Activated naive CD8-positive, alpha-beta T cell treated with anti-CD3 and anti-CD28 coated beads for 36 hours (primary cell): ENCODE results near the gene MROH9. TPM values are rescaled to one million over a fixed set of nuclear protein-coding genes. Genes with fewer than 3 reads are reported as not detected.

Experiments used
- DNase-seq: peaks from one replicate; pipeline ENCODE4 v3.0.0; 2021
- H3K27ac Mint-ChIP-seq: one replicate; pipeline ENCODE4 v1.8.0; 2022; ENCODE audit warnings: mild to moderate bottlenecking, moderate library complexity, mixed read lengths
- H3K27me3 Mint-ChIP-seq: one replicate; pipeline ENCODE4 v1.8.0; 2022; ENCODE audit warnings: mild to moderate bottlenecking, mixed read lengths
- H3K36me3 Mint-ChIP-seq: one replicate; pipeline ENCODE4 v1.8.0; 2021; ENCODE audit warnings: mild to moderate bottlenecking, mixed read lengths
- H3K4me1 Mint-ChIP-seq: one replicate; pipeline ENCODE4 v1.8.0; 2021; ENCODE audit warnings: mixed read lengths
- H3K4me3 Mint-ChIP-seq: one replicate; pipeline ENCODE4 v1.8.0; 2022; ENCODE audit warnings: mild to moderate bottlenecking, moderate library complexity, mixed read lengths
- H3K9me3 Mint-ChIP-seq: one replicate; pipeline ENCODE4 v1.8.0; 2022; ENCODE audit warnings: mixed read lengths
- total RNA-seq, 2 experiments: library from RNA; stranded (reverse); gene quantifications; one replicate each; pipeline ENCODE4 v1.2.3, GENCODE V29; 2021

MROH9 gene
- total RNA-seq, 2 experiments from 2014 or later: not detected

GRCh38 chr1:171084870-171085269 lies 149.5 kb downstream of the MROH9 start:
- Mint-ChIP-seq H3K4me3 (no peak overlapping the region), H3K9me3 (no peaks in the 10 kb centered on the region), H3K36me3 (no peaks in the 10 kb centered on the region), H3K27ac (no peak overlapping the region), H3K4me1 (no peaks in the 10 kb centered on the region), H3K27me3 (no peaks in the 10 kb centered on the region)
- no peak for DNase-seq

- Mint-ChIP-seq H3K27me3 (no peaks in the 10 kb centered on the region), H3K9me3 (no peaks in the 10 kb centered on the region), H3K4me1 (no peaks in the 10 kb centered on the region), H3K36me3 (no peaks in the 10 kb centered on the region), H3K4me3 (no peak overlapping the region), H3K27ac (no peak overlapping the region)
- no peak for DNase-seq
Measured at GRCh38 chr1:171087896-171088295, 152.6 kb downstream of the MROH9 start.

- Mint-ChIP-seq H3K27me3 (no peaks in the 10 kb centered on the region), H3K9me3 (no peaks in the 10 kb centered on the region), H3K27ac (no peak within 1 kb of the TSS), H3K4me3 (no peak within 1 kb of the TSS), H3K4me1 (no peaks in the 10 kb centered on the region), H3K36me3 (no peaks in the 10 kb centered on the region)
- DNase-seq: no peak
Measured at GRCh38 chr1:171090604-171091003, 155.3 kb downstream of the MROH9 start, which contains the start of gene FMO3. TSS of gene FMO3 (plus strand) at chr1:171090905. CDS start at chr1:171092659, 1,754 bp downstream.

GRCh38 chr1:171103862-171104261 lies 168.5 kb downstream of the MROH9 start:
- no peaks in the 10 kb centered on the region for H3K4me1 Mint-ChIP-seq
- no peak overlapping the region for H3K27ac Mint-ChIP-seq
- peaks cover 9% of the 10 kb centered on the region for H3K27me3 Mint-ChIP-seq
- H3K36me3 Mint-ChIP-seq: no peaks in the 10 kb centered on the region
- no peak overlapping the region for H3K4me3 Mint-ChIP-seq
- DNase-seq: no peak
- no peaks in the 10 kb centered on the region for H3K9me3 Mint-ChIP-seq

GRCh38 chr1:171107262-171107940 lies 172.1 kb downstream of the MROH9 start:
- H3K4me1 Mint-ChIP-seq: no peaks in the 10 kb centered on the region
- H3K27me3 Mint-ChIP-seq: peaks cover 8% of the 10 kb centered on the region
- DNase-seq: no peak
- no peak overlapping the region for H3K27ac Mint-ChIP-seq
- H3K36me3 Mint-ChIP-seq: no peaks in the 10 kb centered on the region
- no peaks in the 10 kb centered on the region for H3K9me3 Mint-ChIP-seq
- H3K4me3 Mint-ChIP-seq: no peak overlapping the region

- Mint-ChIP-seq H3K9me3 (no peaks in the 10 kb centered on the region), H3K4me3 (no peak overlapping the region), H3K27me3 (peaks cover 8% of the 10 kb centered on the region), H3K27ac (no peak overlapping the region), H3K4me1 (no peaks in the 10 kb centered on the region), H3K36me3 (no peaks in the 10 kb centered on the region)
- DNase-seq: no peak
Measured at GRCh38 chr1:171107969-171108368, 172.6 kb downstream of the MROH9 start.

GRCh38 chr1:171109966-171110365 lies 174.6 kb downstream of the MROH9 start:
- no peaks in the 10 kb centered on the region for H3K9me3 Mint-ChIP-seq
- no peaks in the 10 kb centered on the region for H3K4me1 Mint-ChIP-seq
- H3K27me3 Mint-ChIP-seq: peaks cover 10% of the 10 kb centered on the region
- no peak for DNase-seq
- H3K4me3 Mint-ChIP-seq: no peak overlapping the region
- H3K36me3 Mint-ChIP-seq: no peaks in the 10 kb centered on the region
- H3K27ac Mint-ChIP-seq: no peak overlapping the region

- peaks cover 12% of the 10 kb centered on the region for H3K27me3 Mint-ChIP-seq
- no peak for DNase-seq
- no peaks in the 10 kb centered on the region for H3K4me1 Mint-ChIP-seq
- no peak overlapping the region for H3K4me3 Mint-ChIP-seq
- no peak overlapping the region for H3K27ac Mint-ChIP-seq
- no peaks in the 10 kb centered on the region for H3K9me3 Mint-ChIP-seq
- no peaks in the 10 kb centered on the region for H3K36me3 Mint-ChIP-seq
Measured at GRCh38 chr1:171110621-171111326, 175.4 kb downstream of the MROH9 start.

- no peaks in the 10 kb centered on the region for H3K9me3 Mint-ChIP-seq
- peaks cover 16% of the 10 kb centered on the region for H3K27me3 Mint-ChIP-seq
- no peaks in the 10 kb centered on the region for H3K4me1 Mint-ChIP-seq
Measured at GRCh38 chr1:171112119-171112518, 176.8 kb downstream of the MROH9 start.

GRCh38 chr1:171113382-171113781 lies 178.0 kb downstream of the MROH9 start:
- Mint-ChIP-seq H3K36me3 (no peaks in the 10 kb centered on the region), H3K27me3 (peaks cover 19% of the 10 kb centered on the region), H3K4me3 (no peak overlapping the region), H3K27ac (no peak overlapping the region), H3K9me3 (no peaks in the 10 kb centered on the region), H3K4me1 (no peaks in the 10 kb centered on the region)
- no peak for DNase-seq

More at GRCh38 chr1:171112119-171112518, 176.8 kb downstream of the MROH9 start:
- no peak overlapping the region for H3K27ac Mint-ChIP-seq
- DNase-seq: no peak
- H3K4me3 Mint-ChIP-seq: no peak overlapping the region
- no peaks in the 10 kb centered on the region for H3K36me3 Mint-ChIP-seq

Other genes starting within 250 kb of the MROH9 start
- not detected for gene FMO3, start 155.4 kb downstream of the MROH9 start, total RNA-seq
- not detected for gene FMO2, start 249.8 kb downstream of the MROH9 start, total RNA-seq